Ovary (tissue), 9 donors: Measurements from ENCODE around the gene OSBPL5. TPM values are rescaled to one million over a fixed set of nuclear protein-coding genes. Genes with fewer than 3 reads are reported as not detected.
A peak's percentile ranks its signal among the peaks of the same experiment; 100 is the strongest.

ENCODE experiments used
- DNase-seq, 5 donors: peaks; one replicate each; pipeline ENCODE4 v3.0.0-alpha.2; 2019 to 2020
- H3K27ac ChIP-seq, 2 donors: fragments of 200-600 bp; one replicate each; pipeline versions ENCODE4 v1.5.1 to v1.8.0; 2019 to 2022
- H3K27me3 ChIP-seq: fragments of 200-600 bp; one replicate; pipeline ENCODE4 v1.8.0; 2022
- H3K36me3 ChIP-seq: fragments of 200-600 bp; sonication (generic); one replicate; pipeline ENCODE4 v1.5.1; 2019
- H3K4me1 ChIP-seq: one replicate; pipeline ENCODE4 v1.8.1; 2013; ENCODE audit warnings: mild to moderate bottlenecking, moderate library complexity; ENCODE audit not compliant: insufficient read depth
- H3K4me3 ChIP-seq: fragments of 200-600 bp; sonication (generic); one replicate; pipeline ENCODE4 v1.5.1; 2017
- H3K9me3 ChIP-seq, 2 donors: fragments of 200-600 bp in 1 of 2; sonication (generic) in 1 of 2; one replicate each; pipeline versions ENCODE4 v1.5.1 to v1.8.1; 2013 to 2019; ENCODE audit warnings: mild to moderate bottlenecking in 1 of 2, moderate library complexity in 1 of 2
- EP300 ChIP-seq: sonication (generic); formaldehyde crosslinking; IDR thresholded peaks from one replicate; pipeline ENCODE4 v1.6.1; 2017; ENCODE audit warnings: antibody characterized with exemption
- POLR2A ChIP-seq: fragments of 450-650 bp; IDR thresholded peaks from one replicate; pipeline ENCODE4 v1.6.1; 2017; ENCODE audit warnings: antibody characterized with exemption, mild to moderate bottlenecking, moderate library complexity
- WGBS, 3 donors: extraction: QIAGEN DNeasy Blood & Tissue Kit in 1 of 3; methylation state at CpG; one replicate each; pipeline versions ENCODE4 v1.1.5 to v1.1.7; 2013 to 2017; 5-methylcytosine and 5-hydroxymethylcytosine counted together
- intact Hi-C, 4 donors: fragments of 100-400 bp; cut with DNase I; formaldehyde crosslinking; loops; one replicate each; pipeline versions ENCODE4 v1.11.0 to v1.15.1; 2022 to 2023
- polyA plus RNA-seq, 2 donors: library from polyadenylated mRNA; stranded (reverse); fragments of 200-250 nt in 1 of 2; fragments of 350-450 nt in 1 of 2; fragmentation: Illumina TruSeq in 1 of 2; extraction: RNeasy Lipid Tissue Mini Kit (QIAGEN cat#74804) in 1 of 2; gene quantifications; one replicate each; pipeline ENCODE4 v1.2.3, GENCODE V29; 2013 to 2014
- total RNA-seq, 7 donors: library from RNA; depleted of rRNA in 2 of 7; stranded (reverse); fragments of >200 nt in 2 of 7; fragmentation: NEBNext Ultra II Directional in 3 of 7; extraction: Animal tissue kit (Norgen Biotek cat#: 25700) in 3 of 7; gene quantifications; one replicate each; pipeline versions ENCODE4 v1.1.0 to v1.2.4, GENCODE V29; 2016 to 2023
- TF ChIP-seq, protein P1 (sequence below), 3 donors: fragments of 450-650 bp in 2 of 3; fragments of 200-600 bp in 1 of 3; IDR thresholded peaks; one replicate each; pipeline versions ENCODE4 v1.5.1 to v1.8.0; 2016 to 2022; ENCODE audit warnings: antibody characterized with exemption in 3 of 3, mild to moderate bottlenecking in 1 of 3
- donor health status: DM: no; HTN: no; CAD: no; lungs with moderate emphysema.
- donor health status: DM: no; HTN: no; CAD: no.
- donor health status: Bipolar disorder and iron deficiency.
- donor health status: DM: yes; HTN: yes; CAD: no.
- donor health status: DM: no; HTN: no; CAD: no.
- donor health status: DM: yes; HTN: yes; CAD: no.

The OSBPL5 gene
- total and polyA plus RNA-seq, 9 donors: 3.0 to 41.0 (median 23.3) TPM

- Histone ChIP-seq H3K4me3 (no peak overlapping the region), H3K27ac (no peak overlapping the region), H3K9me3 (no peaks in the 10 kb centered on the region), H3K36me3 (no peaks in the 10 kb centered on the region), H3K27me3 (no peaks in the 10 kb centered on the region), H3K4me1 (no peaks in the 10 kb centered on the region)
- DNase-seq: peak in 2 of 5 donors; percentile 4 to 32
- intact Hi-C loops: no loop called here
- WGBS, 3 donors: 82 to 88% (median 83%) methylated on average over 21 to 24 of the region's 24 CpGs
- no peak for TF ChIP-seq EP300
- TF ChIP-seq POLR2A: no peak
- TF ChIP-seq, protein P1, sequence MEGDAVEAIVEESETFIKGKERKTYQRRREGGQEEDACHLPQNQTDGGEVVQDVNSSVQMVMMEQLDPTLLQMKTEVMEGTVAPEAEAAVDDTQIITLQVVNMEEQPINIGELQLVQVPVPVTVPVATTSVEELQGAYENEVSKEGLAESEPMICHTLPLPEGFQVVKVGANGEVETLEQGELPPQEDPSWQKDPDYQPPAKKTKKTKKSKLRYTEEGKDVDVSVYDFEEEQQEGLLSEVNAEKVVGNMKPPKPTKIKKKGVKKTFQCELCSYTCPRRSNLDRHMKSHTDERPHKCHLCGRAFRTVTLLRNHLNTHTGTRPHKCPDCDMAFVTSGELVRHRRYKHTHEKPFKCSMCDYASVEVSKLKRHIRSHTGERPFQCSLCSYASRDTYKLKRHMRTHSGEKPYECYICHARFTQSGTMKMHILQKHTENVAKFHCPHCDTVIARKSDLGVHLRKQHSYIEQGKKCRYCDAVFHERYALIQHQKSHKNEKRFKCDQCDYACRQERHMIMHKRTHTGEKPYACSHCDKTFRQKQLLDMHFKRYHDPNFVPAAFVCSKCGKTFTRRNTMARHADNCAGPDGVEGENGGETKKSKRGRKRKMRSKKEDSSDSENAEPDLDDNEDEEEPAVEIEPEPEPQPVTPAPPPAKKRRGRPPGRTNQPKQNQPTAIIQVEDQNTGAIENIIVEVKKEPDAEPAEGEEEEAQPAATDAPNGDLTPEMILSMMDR (IDR thresholded peaks at IDR 0.05): no peak
Observed at GRCh38 chr11:3204141-3205015, 39.3 kb upstream of the OSBPL5 start.

GRCh38 chr11:3203221-3204043 lies 38.3 kb upstream of the OSBPL5 start:
- Histone ChIP-seq H3K27ac (no peak overlapping the region), H3K9me3 (no peaks in the 10 kb centered on the region), H3K36me3 (no peaks in the 10 kb centered on the region), H3K4me3 (no peak overlapping the region), H3K27me3 (no peaks in the 10 kb centered on the region), H3K4me1 (no peaks in the 10 kb centered on the region)
- no peak for TF ChIP-seq POLR2A
- TF ChIP-seq, protein P1 (IDR thresholded peaks at IDR 0.05): no peak
- TF ChIP-seq EP300: no peak
- intact Hi-C loops: no loop called here
- peak in 2 of 5 donors; percentile 7 to 27 for DNase-seq
- WGBS, 3 donors: 2 to 3% (median 2%) methylated on average over 40 to 51 of the region's 51 CpGs

DNA sequence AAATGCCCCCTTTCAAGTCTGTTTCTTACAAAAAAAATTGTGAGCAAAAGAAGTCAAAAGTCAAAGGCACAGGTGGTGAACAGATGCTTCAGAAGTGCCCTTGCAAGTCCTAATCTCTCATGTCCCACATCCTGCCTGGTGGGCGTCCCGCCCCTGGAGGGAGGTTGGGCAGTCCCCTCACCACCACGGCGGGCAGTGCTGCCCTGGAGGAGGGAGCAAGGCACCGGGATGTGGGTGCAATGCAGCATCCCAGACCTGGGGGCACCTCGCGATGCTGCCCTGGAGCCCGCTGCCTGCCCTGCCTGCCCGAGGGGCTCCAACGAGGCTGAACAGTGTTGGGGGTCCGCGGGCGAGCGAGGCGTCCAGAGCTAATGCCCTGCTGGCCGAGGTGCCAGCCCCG lies 37.6 kb upstream of the OSBPL5 start:
- WGBS, 3 donors: 8 to 9% (median 9%) methylated on average over 16 to 17 of the region's 17 CpGs
- Histone ChIP-seq H3K36me3 (no peaks in the 10 kb centered on the region), H3K27me3 (no peaks in the 10 kb centered on the region), H3K27ac (no peak overlapping the region), H3K9me3 (no peaks in the 10 kb centered on the region), H3K4me1 (no peaks in the 10 kb centered on the region), H3K4me3 (no peak overlapping the region)
- TF ChIP-seq, protein P1 (IDR thresholded peaks at IDR 0.05): no peak
- TF ChIP-seq POLR2A (no peak), EP300 (no peak)
- intact Hi-C loops: no loop called here
- peak in 2 of 5 donors; percentile 1 to 21 for DNase-seq

GRCh38 chr11:3202305-3202704 lies 37.2 kb upstream of the OSBPL5 start:
- no peak overlapping the region for H3K4me3 ChIP-seq
- TF ChIP-seq EP300: no peak
- TF ChIP-seq, protein P1 (IDR thresholded peaks at IDR 0.05): no peak
- no peak for TF ChIP-seq POLR2A
- no peaks in the 10 kb centered on the region for H3K27me3 ChIP-seq
- no peaks in the 10 kb centered on the region for H3K9me3 ChIP-seq
- intact Hi-C loops: no loop called here
- no peaks in the 10 kb centered on the region for H3K36me3 ChIP-seq
- H3K4me1 ChIP-seq: no peaks in the 10 kb centered on the region
- H3K27ac ChIP-seq: no peak overlapping the region
- peak in 3 of 5 donors; percentile 6 to 15 (median 10) for DNase-seq
- WGBS, 3 donors: 62 to 68% (median 66%) methylated on average over 5 to 7 of the region's 7 CpGs
